HepG2 (cell line): ENCODE results near the gene NPDC1. TPM values are rescaled to one million over a fixed set of nuclear protein-coding genes. Genes with fewer than 3 reads are reported as not detected.

Experiments used
- ETS1 ChIP-seq: sonication (generic); formaldehyde crosslinking; IDR thresholded peaks from 2 replicates; pipeline ENCODE4 v1.4.0; 2020; ENCODE audit warnings: missing genetic modification reagents
- NBN ChIP-seq: fragments of 450-650 bp; conservative IDR thresholded peaks from 2 replicates; pipeline ENCODE4 v1.6.1; 2017
- NCOA1 ChIP-seq: sonication (generic); formaldehyde crosslinking; IDR thresholded peaks from 2 replicates; pipeline ENCODE4 v1.9.0; 2021; ENCODE audit warnings: missing genetic modification reagents
- NFRKB ChIP-seq: fragments of 450-650 bp; IDR thresholded peaks from 2 replicates; pipeline ENCODE4 v1.6.1; 2017
- NFYC ChIP-seq: IDR thresholded peaks from 2 replicates; pipeline ENCODE4 v1.6.1; 2016; ENCODE audit warnings: missing genetic modification reagents, missing compliant biosample characterization
- SETDB1 ChIP-seq: sonication (generic); formaldehyde crosslinking; IDR thresholded peaks from 2 replicates; pipeline ENCODE4 v1.5.1; 2020; ENCODE audit warnings: missing genetic modification reagents, mild to moderate bottlenecking, borderline replicate concordance
- SNAPC4 ChIP-seq: sonication (generic); formaldehyde crosslinking; IDR thresholded peaks from 2 replicates; pipeline ENCODE4 v1.4.0; 2020; ENCODE audit warnings: mild to moderate bottlenecking, missing genetic modification reagents
- SRSF4 ChIP-seq: fragments of 200-400 bp; formaldehyde crosslinking; IDR thresholded peaks from one replicate; pipeline ENCODE4 v1.6.1; 2018; ENCODE audit warnings: mild to moderate bottlenecking, low read depth, low read length, moderate library complexity; ENCODE audit not compliant: poor library complexity, severe bottlenecking
- TMF1 ChIP-seq: sonication (generic); formaldehyde crosslinking; IDR thresholded peaks from 2 replicates; pipeline ENCODE4 v1.8.1; 2022; ENCODE audit warnings: low read depth, missing genetic modification reagents
- XBP1 ChIP-seq: sonication (generic); formaldehyde crosslinking; IDR thresholded peaks from 2 replicates; pipeline ENCODE4 v1.5.0; 2020; ENCODE audit warnings: missing genetic modification reagents
- ZFP36L1 ChIP-seq: sonication (generic); formaldehyde crosslinking; IDR thresholded peaks from 2 replicates; pipeline ENCODE4 v1.8.0; 2022; ENCODE audit warnings: mild to moderate bottlenecking, missing genetic modification reagents, moderate library complexity
- ZKSCAN5 ChIP-seq: sonication (generic); formaldehyde crosslinking; IDR thresholded peaks from 2 replicates; pipeline ENCODE4 v1.5.1; 2020; ENCODE audit warnings: mild to moderate bottlenecking, missing genetic modification reagents
- ZNF121 ChIP-seq: sonication (generic); formaldehyde crosslinking; IDR thresholded peaks from 2 replicates; pipeline ENCODE4 v1.5.0; 2020; ENCODE audit warnings: mild to moderate bottlenecking, missing genetic modification reagents
- ZNF251 ChIP-seq: sonication (generic); formaldehyde crosslinking; IDR thresholded peaks from 2 replicates; pipeline ENCODE4 v1.9.0; 2021; ENCODE audit warnings: mild to moderate bottlenecking, missing genetic modification reagents
- ZNF382 ChIP-seq: sonication (generic); formaldehyde crosslinking; IDR thresholded peaks from 2 replicates; pipeline ENCODE4 v1.5.0; 2020; ENCODE audit warnings: missing genetic modification reagents, mild to moderate bottlenecking, borderline replicate concordance
- ZNF446 ChIP-seq: sonication (generic); formaldehyde crosslinking; IDR thresholded peaks from 2 replicates; pipeline ENCODE4 v1.5.0; 2020; ENCODE audit warnings: mild to moderate bottlenecking, missing genetic modification reagents
- ZNF451 ChIP-seq: sonication (generic); formaldehyde crosslinking; IDR thresholded peaks from 2 replicates; pipeline ENCODE4 v1.5.0; 2020; ENCODE audit warnings: mild to moderate bottlenecking, missing genetic modification reagents
- ZNF644 ChIP-seq: IDR thresholded peaks from 2 replicates; pipeline ENCODE4 v1.6.1; 2016; ENCODE audit warnings: low read depth
- polyA plus RNA-seq, 8 experiments: library from polyadenylated mRNA; depleted of rRNA in 3 of 8; stranded (reverse) in 7 of 8; unstranded in 1 of 8; fragments of >200 nt; fragmentation: Illumina TruSeq in 4 of 8; extraction: Trizol in 4 of 8; gene quantifications; 2 replicates each; pipeline versions ENCODE4 v1.2.1 to v1.2.3, GENCODE V29; 2011 to 2016; ENCODE audit warnings: low read depth in 4 of 8, missing spikeins in 1 of 8, mixed read lengths in 1 of 8; ENCODE audit not compliant: insufficient read depth in 1 of 8
- total RNA-seq, 5 experiments: library from RNA; depleted of rRNA; stranded (reverse); fragments of >200 nt; fragmentation: Illumina TruSeq; extraction: Trizol; gene quantifications; 2 replicates each; pipeline ENCODE4 v1.2.3, GENCODE V29; 2016; ENCODE audit warnings: low read depth in 1 of 5
- TF ChIP-seq, protein P1 (sequence below): sonication (generic); formaldehyde crosslinking; IDR thresholded peaks from 2 replicates; pipeline ENCODE4 v1.4.0; 2020; ENCODE audit warnings: mild to moderate bottlenecking, missing genetic modification reagents
- TF ChIP-seq, protein P2 (sequence below): sonication (generic); formaldehyde crosslinking; IDR thresholded peaks from 2 replicates; pipeline ENCODE4 v1.5.0; 2020; ENCODE audit warnings: missing genetic modification reagents
- TF ChIP-seq, protein P3 (sequence below): sonication (generic); formaldehyde crosslinking; IDR thresholded peaks from 2 replicates; pipeline ENCODE4 v1.4.0; 2020; ENCODE audit warnings: mild to moderate bottlenecking, missing genetic modification reagents

The NPDC1 gene
- total and polyA plus RNA-seq, 2 of the 13 experiments (the other 11 are each of a cell fraction or from before 2014, with no cell fraction given): 0.84 to 5.4 TPM

- TF ChIP-seq NFRKB (no peak), ZFP36L1 (0 out of 2 replicates have a peak, but pooled peaks have one; percentile 47), SETDB1 (no peak), ZNF451 (CRISPR knock-in tag) (0 out of 2 replicates have a peak, but pooled peaks have one; percentile 28), SNAPC4 (CRISPR knock-in tag) (peak; percentile 85; the same call in 1 of the 2 replicates), ZNF251 (CRISPR knock-in tag) (no peak), ZNF382 (CRISPR knock-in tag) (no peak), NFYC (CRISPR knock-in tag) (no peak), NBN (no peak), ZKSCAN5 (no peak), ETS1 (no peak), NCOA1 (CRISPR knock-in tag) (no peak), ZNF446 (no peak), SRSF4 (no peak), ZNF644 (no peak), XBP1 (CRISPR knock-in tag) (no peak), ZNF121 (CRISPR knock-in tag) (0 out of 2 replicates have a peak, but pooled peaks have one; percentile 15), TMF1 (CRISPR knock-in tag) (0 out of 2 replicates have a peak, but pooled peaks have one; percentile 24)
- TF ChIP-seq, protein P1, sequence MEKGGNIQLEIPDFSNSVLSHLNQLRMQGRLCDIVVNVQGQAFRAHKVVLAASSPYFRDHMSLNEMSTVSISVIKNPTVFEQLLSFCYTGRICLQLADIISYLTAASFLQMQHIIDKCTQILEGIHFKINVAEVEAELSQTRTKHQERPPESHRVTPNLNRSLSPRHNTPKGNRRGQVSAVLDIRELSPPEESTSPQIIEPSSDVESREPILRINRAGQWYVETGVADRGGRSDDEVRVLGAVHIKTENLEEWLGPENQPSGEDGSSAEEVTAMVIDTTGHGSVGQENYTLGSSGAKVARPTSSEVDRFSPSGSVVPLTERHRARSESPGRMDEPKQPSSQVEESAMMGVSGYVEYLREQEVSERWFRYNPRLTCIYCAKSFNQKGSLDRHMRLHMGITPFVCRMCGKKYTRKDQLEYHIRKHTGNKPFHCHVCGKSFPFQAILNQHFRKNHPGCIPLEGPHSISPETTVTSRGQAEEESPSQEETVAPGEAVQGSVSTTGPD (CRISPR knock-in tag): no peak
- TF ChIP-seq, protein P2, sequence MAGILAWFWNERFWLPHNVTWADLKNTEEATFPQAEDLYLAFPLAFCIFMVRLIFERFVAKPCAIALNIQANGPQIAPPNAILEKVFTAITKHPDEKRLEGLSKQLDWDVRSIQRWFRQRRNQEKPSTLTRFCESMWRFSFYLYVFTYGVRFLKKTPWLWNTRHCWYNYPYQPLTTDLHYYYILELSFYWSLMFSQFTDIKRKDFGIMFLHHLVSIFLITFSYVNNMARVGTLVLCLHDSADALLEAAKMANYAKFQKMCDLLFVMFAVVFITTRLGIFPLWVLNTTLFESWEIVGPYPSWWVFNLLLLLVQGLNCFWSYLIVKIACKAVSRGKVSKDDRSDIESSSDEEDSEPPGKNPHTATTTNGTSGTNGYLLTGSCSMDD: no peak
- TF ChIP-seq, protein P3, sequence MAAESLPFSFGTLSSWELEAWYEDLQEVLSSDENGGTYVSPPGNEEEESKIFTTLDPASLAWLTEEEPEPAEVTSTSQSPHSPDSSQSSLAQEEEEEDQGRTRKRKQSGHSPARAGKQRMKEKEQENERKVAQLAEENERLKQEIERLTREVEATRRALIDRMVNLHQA (CRISPR knock-in tag): no peak
Measured at GRCh38 chr9:137055385-137056364, 9.7 kb upstream of the NPDC1 start (continued).
